Sigmoid colon (tissue), 4 donors: Measurements from ENCODE around the gene TMPRSS9.

Experiments used
- EP300 ChIP-seq, 4 donors: sonication (generic); formaldehyde crosslinking; IDR thresholded peaks; one replicate each; pipeline ENCODE4 v1.6.1; 2017; ENCODE audit warnings: antibody characterized with exemption in 4 of 4
- POLR2A ChIP-seq, 2 donors: fragments of 450-650 bp; IDR thresholded peaks; one replicate each; pipeline ENCODE4 v1.6.1; 2016; ENCODE audit warnings: antibody characterized with exemption in 2 of 2, mild to moderate bottlenecking in 2 of 2, moderate library complexity in 2 of 2
- POLR2AphosphoS5 ChIP-seq, 4 donors: sonication (generic); formaldehyde crosslinking; IDR thresholded peaks; one replicate each; pipeline ENCODE4 v1.6.1; 2017; ENCODE audit warnings: antibody characterized with exemption in 4 of 4
- TF ChIP-seq, protein P1 (sequence below), 4 experiments: fragments of 450-650 bp in 3 of 4; fragments of 200-600 bp in 1 of 4; IDR thresholded peaks; one replicate each; pipeline ENCODE4 v1.5.1; 2016 to 2019; ENCODE audit warnings: antibody characterized with exemption in 4 of 4, mild to moderate bottlenecking in 3 of 4, moderate library complexity in 2 of 4

DNA sequence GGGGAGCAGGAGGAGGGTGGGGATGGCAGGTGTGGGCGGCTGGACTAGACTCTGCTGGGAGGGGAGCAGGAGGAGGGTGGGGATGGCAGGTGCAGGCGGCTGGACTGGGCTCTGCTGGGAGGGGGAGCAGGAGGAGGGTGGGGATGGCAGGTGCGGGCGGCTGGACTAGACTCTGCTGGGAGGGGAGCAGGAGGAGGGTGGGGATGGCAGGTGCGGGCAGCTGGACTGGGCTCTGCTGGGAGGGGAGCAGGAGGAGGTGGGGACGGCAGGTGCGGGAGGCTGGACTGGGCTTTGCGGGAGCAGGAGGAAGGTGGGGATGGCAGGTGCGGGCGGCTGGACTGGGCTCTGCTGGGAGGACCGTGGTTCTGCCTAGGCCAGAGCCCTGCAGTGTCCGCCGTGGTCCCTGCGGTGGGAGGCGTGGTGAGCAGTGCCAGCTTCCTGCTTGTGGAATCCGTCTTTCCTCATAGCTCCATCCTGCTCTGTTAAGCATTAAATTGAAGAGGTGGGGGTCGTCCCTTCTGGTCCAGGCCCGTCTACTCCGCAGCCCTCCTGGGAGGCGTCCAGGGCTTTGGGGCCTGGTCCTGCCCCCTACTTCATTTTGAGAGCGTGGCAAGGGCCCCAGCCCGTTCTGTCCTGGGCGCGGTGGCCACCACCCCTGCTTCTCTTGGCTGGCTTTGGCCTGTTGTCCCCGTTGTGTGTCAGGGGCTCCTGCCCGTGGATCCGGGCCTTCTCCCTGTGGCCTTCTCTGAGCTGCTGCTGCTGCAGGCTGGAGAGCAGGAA lies 26.8 kb upstream of the TMPRSS9 start:
- TF ChIP-seq POLR2A (IDR thresholded peaks at IDR 0.05) (no peak), POLR2AphosphoS5 (IDR thresholded peaks at IDR 0.05) (no peak), EP300 (IDR thresholded peaks at IDR 0.05) (no peak)
- TF ChIP-seq, protein P1, sequence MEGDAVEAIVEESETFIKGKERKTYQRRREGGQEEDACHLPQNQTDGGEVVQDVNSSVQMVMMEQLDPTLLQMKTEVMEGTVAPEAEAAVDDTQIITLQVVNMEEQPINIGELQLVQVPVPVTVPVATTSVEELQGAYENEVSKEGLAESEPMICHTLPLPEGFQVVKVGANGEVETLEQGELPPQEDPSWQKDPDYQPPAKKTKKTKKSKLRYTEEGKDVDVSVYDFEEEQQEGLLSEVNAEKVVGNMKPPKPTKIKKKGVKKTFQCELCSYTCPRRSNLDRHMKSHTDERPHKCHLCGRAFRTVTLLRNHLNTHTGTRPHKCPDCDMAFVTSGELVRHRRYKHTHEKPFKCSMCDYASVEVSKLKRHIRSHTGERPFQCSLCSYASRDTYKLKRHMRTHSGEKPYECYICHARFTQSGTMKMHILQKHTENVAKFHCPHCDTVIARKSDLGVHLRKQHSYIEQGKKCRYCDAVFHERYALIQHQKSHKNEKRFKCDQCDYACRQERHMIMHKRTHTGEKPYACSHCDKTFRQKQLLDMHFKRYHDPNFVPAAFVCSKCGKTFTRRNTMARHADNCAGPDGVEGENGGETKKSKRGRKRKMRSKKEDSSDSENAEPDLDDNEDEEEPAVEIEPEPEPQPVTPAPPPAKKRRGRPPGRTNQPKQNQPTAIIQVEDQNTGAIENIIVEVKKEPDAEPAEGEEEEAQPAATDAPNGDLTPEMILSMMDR (IDR thresholded peaks at IDR 0.05), result no peak
